ENCODE measurements around the gene SUDS3. TPM values are rescaled to one million over a fixed set of nuclear protein-coding genes. Genes with fewer than 3 reads are reported as not detected.
"Not testable (repeated sequence)": the region's sequence is repeated elsewhere in the genome, so short reads cannot be mapped to it uniquely, and the experiment has no call there.

The SUDS3 gene
- total RNA-seq, 1 donor, result 33.2 TPM

DNA sequence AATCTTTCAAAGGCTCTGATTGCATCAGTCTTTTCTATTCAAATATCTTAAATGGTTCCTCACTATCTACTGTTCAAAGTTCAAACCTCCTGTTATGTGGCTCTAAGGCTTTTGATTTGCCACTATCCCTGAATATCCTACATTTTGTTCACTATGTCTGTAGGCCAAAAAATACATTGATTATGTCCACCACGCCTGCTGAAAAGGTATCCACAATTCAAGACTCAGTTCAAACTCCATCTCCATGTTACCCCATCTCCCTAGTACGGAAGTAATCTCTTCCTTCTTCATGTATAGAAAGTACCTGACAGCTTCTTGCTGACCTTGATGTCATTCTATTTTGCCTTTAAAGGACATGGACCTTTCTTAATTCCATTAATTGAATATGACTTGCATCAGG, 28.4 kb upstream of the SUDS3 start:
- H3K9me3 ChIP-seq (ENCODE audit: low read depth, low read length), result no peaks in the 10 kb centered on the region
- peaks cover 24% of the 10 kb centered on the region for H3K4me1 ChIP-seq (ENCODE audit: insufficient read depth, low read length)
- no peaks in the 10 kb centered on the region for H3K27me3 ChIP-seq (ENCODE audit: insufficient read depth, low read length)
- H3K4me3 ChIP-seq (ENCODE audit: low read length), result no peak overlapping the region

DNA sequence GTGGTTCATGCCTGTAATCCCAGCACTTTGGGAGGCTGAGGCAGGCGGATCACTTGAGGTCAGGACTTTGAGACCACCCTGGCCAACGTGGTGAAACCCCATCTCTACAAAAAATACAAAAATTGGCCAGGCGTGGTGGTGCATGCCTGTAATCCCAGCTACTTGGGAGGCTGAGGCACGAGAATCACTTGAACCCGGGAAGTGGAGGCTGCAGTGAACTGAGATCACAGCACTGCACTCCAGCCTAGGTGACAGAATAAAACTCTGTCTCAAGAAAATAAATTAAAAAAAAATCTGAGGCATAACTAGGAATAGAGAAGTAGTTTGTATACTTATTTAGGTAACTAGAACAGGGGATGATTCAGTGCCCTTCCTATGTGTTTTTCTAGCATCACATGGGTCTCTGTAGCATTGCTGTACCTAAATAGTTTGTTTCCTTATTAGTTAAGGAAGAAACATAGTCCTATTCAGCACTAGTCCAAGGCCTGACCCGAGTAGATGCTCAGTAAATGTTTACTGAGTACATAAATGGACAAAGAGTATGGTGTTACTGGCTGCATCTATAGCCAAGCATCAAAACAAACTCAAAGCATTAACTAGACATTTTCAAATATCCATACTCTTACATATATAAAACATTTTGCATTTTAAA, 25.3 kb upstream of the SUDS3 start:
- Histone ChIP-seq H3K9me3 (ENCODE audit: low read depth, low read length) (no peaks in the 10 kb centered on the region), H3K4me1 (ENCODE audit: insufficient read depth, low read length) (peaks cover 42% of the 10 kb centered on the region)

DNA sequence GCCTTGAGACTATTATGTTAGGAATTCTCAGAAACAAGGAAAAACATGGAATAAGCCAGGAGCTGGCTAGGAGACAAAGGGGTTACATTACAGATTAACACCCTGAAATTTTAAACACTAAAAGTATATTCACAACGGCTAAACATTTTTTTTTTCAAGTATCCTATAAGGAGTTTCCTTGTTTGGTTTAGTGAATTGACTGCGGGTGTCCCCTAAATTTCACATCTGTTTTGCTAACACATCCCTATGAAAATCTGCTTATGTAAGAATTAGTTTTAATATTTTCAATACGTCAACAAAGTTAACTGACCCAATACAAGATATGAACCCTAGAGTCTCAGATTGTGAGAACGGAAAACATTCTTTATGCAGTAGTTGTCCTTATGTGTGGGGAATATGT, 22.6 kb upstream of the SUDS3 start:
- Histone ChIP-seq H3K4me1 (ENCODE audit: insufficient read depth, low read length) (peaks cover 32% of the 10 kb centered on the region), H3K9me3 (ENCODE audit: low read depth, low read length) (no peaks in the 10 kb centered on the region), H3K27me3 (ENCODE audit: insufficient read depth, low read length) (no peaks in the 10 kb centered on the region), H3K4me3 (ENCODE audit: low read length) (no peak overlapping the region)

More for the DNA sequence above, 25.3 kb upstream of the SUDS3 start:
- Histone ChIP-seq H3K4me3 (ENCODE audit: low read length) (no peak overlapping the region), H3K27me3 (ENCODE audit: insufficient read depth, low read length) (no peaks in the 10 kb centered on the region)

DNA sequence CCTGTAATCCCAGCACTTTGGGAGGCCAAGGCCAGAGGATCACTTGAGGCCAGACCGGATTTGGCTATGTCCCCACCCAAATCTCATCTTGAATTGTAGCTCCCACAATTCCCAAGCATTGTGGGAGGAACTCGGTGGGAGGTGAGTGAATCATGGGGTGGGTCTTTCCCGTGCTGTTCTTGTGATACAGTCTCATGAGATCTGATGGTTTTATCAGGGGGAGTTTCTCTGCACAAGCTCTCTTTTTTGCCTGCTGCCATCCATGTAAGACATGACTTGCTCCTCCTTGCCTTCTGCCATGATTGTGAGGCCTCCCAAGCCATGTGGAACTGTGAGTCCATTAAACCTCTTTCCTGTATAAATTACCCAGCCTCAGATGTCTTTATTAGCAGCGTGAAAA, 21.9 kb upstream of the SUDS3 start:
- H3K27me3 ChIP-seq (ENCODE audit: insufficient read depth, low read length); H3K9me3 ChIP-seq (ENCODE audit: low read depth, low read length); H3K4me3 ChIP-seq (ENCODE audit: low read length): not testable (repeated sequence)
- peaks cover 33% of the 10 kb centered on the region for H3K4me1 ChIP-seq (ENCODE audit: insufficient read depth, low read length)

DNA sequence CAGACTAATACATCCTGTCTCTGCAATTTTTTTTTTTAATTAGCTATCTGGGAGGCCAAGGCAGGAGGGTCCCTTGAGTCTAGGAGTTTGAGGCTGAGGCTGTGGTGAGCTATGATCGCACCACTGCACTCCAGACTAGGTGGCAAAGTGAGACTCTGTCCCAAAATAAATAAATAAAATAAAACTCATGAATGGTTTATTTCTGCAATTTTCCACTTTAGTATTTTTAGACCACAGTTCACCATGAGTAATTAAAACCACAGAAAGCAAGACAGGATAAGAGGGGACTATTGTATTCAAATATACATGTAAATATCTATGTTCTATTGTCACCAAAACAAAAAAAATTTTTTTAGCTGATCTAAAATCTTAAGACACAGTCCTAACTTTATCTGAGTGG, 21.5 kb upstream of the SUDS3 start:
- Histone ChIP-seq H3K4me1 (ENCODE audit: insufficient read depth, low read length) (peaks cover 37% of the 10 kb centered on the region), H3K4me3 (ENCODE audit: low read length) (no peak overlapping the region), H3K9me3 (ENCODE audit: low read depth, low read length) (no peaks in the 10 kb centered on the region), H3K27me3 (ENCODE audit: insufficient read depth, low read length) (no peaks in the 10 kb centered on the region)

DNA sequence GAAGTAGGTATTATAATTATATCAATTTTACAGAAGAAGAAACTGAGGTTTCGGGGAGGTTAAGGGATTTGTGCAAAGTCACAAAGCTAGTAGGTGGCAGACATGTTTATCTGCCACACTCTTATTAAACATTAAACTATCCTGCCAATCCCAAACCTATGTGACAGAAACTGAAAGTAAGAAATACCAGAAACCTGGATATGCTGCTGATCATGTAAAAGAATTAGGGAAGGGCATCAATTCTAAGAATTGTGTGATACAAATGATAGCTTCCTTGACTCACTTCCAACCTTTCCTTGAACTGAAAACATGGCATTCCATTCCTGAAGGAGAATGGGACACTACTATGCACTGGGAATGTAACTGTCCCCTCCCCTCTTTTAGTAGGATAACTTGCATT, 20.5 kb upstream of the SUDS3 start:
- Histone ChIP-seq H3K4me1 (ENCODE audit: insufficient read depth, low read length) (peaks cover 45% of the 10 kb centered on the region), H3K9me3 (ENCODE audit: low read depth, low read length) (no peaks in the 10 kb centered on the region), H3K4me3 (ENCODE audit: low read length) (no peak overlapping the region), H3K27me3 (ENCODE audit: insufficient read depth, low read length) (no peaks in the 10 kb centered on the region)

DNA sequence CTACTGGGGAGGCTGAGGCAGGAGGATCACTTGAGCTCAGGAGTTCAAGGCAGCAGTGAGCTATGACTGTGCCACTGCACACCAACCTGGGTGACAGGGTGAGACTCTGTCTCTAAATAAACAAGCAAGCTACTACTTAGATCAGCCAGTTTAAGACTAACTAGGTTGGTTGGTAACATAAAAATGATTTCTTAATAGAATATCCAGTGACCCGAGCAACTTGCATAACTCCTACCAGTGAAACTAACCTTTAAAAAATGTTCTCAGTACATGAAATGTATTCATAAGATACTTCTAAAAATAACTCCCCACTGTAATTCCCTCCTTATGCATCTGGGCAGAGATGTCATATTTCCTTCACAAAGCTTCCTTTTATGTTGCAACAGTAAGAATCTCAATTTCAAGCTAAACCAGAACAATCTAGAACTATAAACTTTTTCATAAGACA, 19.5 kb upstream of the SUDS3 start:
- Histone ChIP-seq H3K4me3 (ENCODE audit: low read length) (no peak overlapping the region), H3K9me3 (ENCODE audit: low read depth, low read length) (no peaks in the 10 kb centered on the region), H3K4me1 (ENCODE audit: insufficient read depth, low read length) (peaks cover 55% of the 10 kb centered on the region), H3K27me3 (ENCODE audit: insufficient read depth, low read length) (no peaks in the 10 kb centered on the region)

DNA sequence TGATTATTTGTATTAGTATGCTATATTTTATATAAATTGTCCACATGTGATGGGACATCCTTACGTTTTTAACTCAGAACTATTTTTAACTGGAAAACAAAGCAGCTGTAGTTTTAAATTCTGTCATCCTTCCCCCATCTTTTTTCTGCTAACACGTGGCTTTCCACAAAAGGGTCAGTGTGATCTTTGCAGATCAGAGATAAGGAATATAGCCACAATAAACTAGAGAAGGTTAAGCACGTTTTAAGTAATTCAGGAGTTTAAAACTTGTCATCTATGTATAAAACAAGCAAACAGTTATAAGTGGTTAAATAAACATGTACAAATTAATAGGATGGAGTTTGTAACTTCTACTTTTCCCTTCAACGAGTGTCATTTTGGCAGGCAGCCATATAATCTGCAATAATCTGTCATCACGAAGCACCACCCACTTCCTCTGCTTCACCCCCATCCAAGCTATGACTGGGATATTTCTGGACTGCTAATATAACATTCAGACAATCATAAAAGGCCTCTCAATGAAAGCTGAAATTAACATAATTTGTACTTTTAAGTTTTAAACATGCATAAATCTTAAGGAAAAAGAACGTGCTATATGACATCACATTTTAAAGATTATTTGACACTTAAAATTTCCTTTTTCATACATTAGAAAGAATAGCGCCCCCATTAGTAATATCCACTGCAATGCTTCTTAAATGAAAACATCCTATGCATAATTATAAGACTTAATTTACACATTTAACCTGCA, 18.9 kb upstream of the SUDS3 start:
- peaks cover 61% of the 10 kb centered on the region for H3K4me1 ChIP-seq (ENCODE audit: insufficient read depth, low read length)
- no peaks in the 10 kb centered on the region for H3K9me3 ChIP-seq (ENCODE audit: low read depth, low read length)
- no peaks in the 10 kb centered on the region for H3K27me3 ChIP-seq (ENCODE audit: insufficient read depth, low read length)
- H3K4me3 ChIP-seq (ENCODE audit: low read length), result no peak overlapping the region

DNA sequence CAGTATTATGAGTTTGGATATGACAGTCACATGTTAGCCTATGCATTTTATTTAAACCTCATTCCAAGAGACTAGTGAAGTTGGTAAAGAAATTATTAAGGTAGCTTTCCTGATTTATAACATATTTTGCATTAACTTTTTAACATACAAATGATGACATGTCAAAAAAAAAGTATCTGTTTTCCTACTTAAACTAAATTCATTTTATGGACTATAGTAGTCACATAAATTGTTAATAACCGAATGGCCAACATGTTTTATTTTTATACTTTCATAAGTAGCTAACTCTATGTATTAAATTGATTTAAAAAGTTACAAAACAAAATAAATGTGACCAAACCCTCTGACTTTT, 18.4 kb upstream of the SUDS3 start:
- no peak overlapping the region for H3K4me3 ChIP-seq (ENCODE audit: low read length)
- no peaks in the 10 kb centered on the region for H3K27me3 ChIP-seq (ENCODE audit: insufficient read depth, low read length)
- H3K4me1 ChIP-seq (ENCODE audit: insufficient read depth, low read length), result peaks cover 66% of the 10 kb centered on the region
- H3K9me3 ChIP-seq (ENCODE audit: low read depth, low read length), result no peaks in the 10 kb centered on the region

DNA sequence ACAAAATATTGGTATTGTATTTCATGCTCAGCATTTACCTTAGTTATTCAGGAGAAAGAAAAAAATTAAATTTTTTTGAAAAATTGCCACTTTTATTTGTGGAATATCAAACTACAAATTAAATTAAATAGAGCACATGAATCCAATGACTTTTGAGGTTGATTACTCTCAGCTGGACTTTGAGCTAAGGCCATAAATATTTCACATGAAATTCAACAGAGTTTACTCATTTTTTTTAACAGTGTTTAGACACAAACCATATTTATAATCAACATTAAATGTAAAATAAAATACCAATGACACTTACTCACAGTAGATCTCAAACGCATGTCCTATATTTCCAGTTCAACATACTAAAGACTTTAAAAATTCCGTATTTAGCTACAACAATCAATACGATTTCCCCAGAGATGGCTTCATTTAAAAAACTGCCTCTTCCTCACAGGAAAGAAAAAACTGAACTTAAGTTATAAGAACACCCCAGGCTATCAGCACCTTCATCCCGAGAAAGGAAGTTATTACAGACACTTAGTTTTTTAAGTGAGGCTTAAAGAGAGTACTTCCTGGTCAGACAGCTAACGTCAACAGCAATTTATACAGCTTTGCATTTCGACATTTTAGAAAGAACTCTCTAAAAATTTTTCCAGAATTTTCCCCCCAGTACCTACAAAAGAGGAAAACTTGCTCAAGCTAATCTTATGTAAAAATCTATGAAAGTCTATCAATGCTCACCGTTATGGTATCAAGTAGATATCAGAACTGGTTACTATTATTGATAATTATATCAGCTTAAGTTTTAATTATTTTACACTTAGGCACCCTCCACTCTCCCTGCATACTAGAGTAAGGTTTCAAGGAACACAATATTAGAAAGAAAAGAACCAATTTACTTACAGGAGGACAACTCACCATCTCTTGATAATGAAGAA, 17.5 kb upstream of the SUDS3 start:
- no peaks in the 10 kb centered on the region for H3K9me3 ChIP-seq (ENCODE audit: low read depth, low read length)
- no peaks in the 10 kb centered on the region for H3K27me3 ChIP-seq (ENCODE audit: insufficient read depth, low read length)
- peaks cover 67% of the 10 kb centered on the region for H3K4me1 ChIP-seq (ENCODE audit: insufficient read depth, low read length)
- peak overlapping the region; percentile 38 for H3K4me3 ChIP-seq (ENCODE audit: low read length)

DNA sequence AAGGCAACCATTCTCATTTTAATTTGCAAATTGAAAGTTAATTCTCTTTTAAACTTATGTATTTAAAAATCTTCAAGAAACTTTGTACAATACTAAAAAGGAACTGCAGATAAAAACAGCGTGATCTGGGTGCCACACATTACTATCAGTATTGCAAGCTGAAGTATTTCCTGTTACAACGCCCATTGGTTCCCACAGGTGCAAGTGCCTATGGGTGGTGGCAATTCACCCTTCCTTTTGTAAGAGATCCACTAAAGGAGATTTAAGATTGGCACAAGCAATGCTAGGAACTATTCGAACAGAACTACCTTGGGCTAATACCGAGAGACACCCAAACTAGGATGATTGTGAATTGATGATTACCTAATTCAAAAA, 16.8 kb upstream of the SUDS3 start:
- H3K4me3 ChIP-seq (ENCODE audit: low read length), result peak overlapping the region; percentile 38
- H3K9me3 ChIP-seq (ENCODE audit: low read depth, low read length), result no peaks in the 10 kb centered on the region
- H3K4me1 ChIP-seq (ENCODE audit: insufficient read depth, low read length), result peaks cover 70% of the 10 kb centered on the region
- H3K27me3 ChIP-seq (ENCODE audit: insufficient read depth, low read length), result no peaks in the 10 kb centered on the region

DNA sequence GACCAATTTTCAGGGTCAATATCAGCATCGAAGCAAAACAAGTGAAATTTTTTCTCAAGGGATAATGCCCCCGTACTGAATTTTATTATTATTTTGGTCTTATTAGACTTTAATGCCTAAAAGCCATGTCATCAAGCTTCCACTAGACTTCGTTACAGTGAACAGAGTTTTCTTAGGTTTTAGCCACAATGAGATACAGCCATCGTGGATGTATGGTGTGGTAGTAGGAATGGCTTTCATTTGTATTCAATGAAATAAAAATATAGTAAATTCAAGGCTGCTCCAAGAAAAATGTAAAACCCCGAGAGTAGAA, 15.3 kb upstream of the SUDS3 start:
- no peak overlapping the region for H3K4me3 ChIP-seq (ENCODE audit: low read length)
- no peaks in the 10 kb centered on the region for H3K9me3 ChIP-seq (ENCODE audit: low read depth, low read length)
- peaks cover 68% of the 10 kb centered on the region for H3K4me1 ChIP-seq (ENCODE audit: insufficient read depth, low read length)
- no peaks in the 10 kb centered on the region for H3K27me3 ChIP-seq (ENCODE audit: insufficient read depth, low read length)

DNA sequence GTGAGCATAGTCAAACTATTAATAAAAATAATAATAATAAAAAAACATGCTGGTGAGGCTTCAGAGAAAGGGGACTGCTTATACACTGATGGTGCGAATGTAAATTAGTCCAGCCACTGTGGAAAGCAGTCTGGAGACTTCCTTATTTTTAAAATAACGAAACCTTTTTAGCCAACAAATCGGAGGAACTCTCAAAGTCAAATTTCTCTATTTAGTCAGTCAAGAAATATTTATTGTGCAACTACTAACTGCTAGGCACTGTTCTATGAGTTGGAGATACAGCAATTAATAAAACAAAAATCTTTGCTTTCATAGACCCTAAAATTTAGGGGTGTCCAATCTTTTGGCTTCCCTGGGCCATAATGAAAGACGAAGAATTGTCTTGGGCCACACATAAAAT, 14.5 kb upstream of the SUDS3 start:
- H3K27me3 ChIP-seq (ENCODE audit: insufficient read depth, low read length), result no peaks in the 10 kb centered on the region
- H3K4me3 ChIP-seq (ENCODE audit: low read length), result no peak overlapping the region
- H3K4me1 ChIP-seq (ENCODE audit: insufficient read depth, low read length), result peaks cover 63% of the 10 kb centered on the region
- H3K9me3 ChIP-seq (ENCODE audit: low read depth, low read length), result no peaks in the 10 kb centered on the region

DNA sequence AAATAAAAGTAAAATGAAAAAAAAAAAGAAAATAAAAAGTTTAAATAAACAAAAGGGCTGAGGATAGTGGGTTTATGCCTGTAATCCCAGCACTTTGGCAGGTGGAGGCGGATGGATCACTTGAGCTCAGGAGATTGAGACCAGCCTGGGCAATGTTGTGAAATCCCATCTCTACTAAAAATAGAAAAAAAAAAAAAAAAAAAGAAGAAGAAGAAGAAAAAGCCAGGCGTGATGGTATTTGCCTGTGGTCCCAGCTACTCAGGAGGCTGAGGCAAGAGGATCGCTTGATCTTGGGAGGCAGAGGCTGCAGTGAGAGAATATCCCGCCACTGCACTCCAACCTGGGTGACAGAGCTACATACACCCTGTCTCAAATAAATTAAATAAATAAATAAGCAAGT, 7.5 kb upstream of the SUDS3 start:
- H3K27me3 ChIP-seq (ENCODE audit: insufficient read depth, low read length), result no peaks in the 10 kb centered on the region
- H3K4me3 ChIP-seq (ENCODE audit: low read length), result no peak overlapping the region
- H3K9me3 ChIP-seq (ENCODE audit: low read depth, low read length), result no peaks in the 10 kb centered on the region
- peaks cover 56% of the 10 kb centered on the region for H3K4me1 ChIP-seq (ENCODE audit: insufficient read depth, low read length)

DNA sequence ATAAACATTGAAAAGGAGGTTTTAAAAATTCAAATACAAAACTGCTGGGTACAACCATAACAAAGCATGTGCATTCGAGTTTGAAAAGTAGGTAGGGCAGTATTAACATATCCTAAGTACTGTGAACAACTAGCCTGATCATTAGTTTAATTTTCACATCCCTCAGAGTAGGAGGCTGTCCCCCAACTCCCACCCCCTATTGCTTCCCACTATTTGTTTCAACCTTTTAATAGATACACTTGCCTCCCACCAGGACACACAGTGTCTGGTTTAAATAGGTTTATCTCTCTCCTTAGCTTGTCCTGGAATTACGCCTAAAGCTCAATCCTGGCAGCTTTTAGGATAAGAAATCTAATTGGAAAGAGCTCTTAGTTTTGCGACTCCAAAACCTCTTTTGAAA, 5.8 kb upstream of the SUDS3 start:
- Histone ChIP-seq H3K4me3 (ENCODE audit: low read length) (no peak overlapping the region), H3K27me3 (ENCODE audit: insufficient read depth, low read length) (no peaks in the 10 kb centered on the region)

More for the DNA sequence above, 5.8 kb upstream of the SUDS3 start:
- Histone ChIP-seq H3K9me3 (ENCODE audit: low read depth, low read length) (no peaks in the 10 kb centered on the region), H3K4me1 (ENCODE audit: insufficient read depth, low read length) (peaks cover 48% of the 10 kb centered on the region)
